Activated CD8-positive, alpha-beta memory T cell treated with anti-CD3 and anti-CD28 coated beads, Interleukin-2, amount 50 U/mL, for 48 hours (primary cell): ENCODE measurements around the gene ARHGEF4.

ENCODE experiments used
- DNase-seq: peaks from one replicate; pipeline ENCODE4 v3.0.0-alpha.2; 2020

The ARHGEF4 gene

DNA sequence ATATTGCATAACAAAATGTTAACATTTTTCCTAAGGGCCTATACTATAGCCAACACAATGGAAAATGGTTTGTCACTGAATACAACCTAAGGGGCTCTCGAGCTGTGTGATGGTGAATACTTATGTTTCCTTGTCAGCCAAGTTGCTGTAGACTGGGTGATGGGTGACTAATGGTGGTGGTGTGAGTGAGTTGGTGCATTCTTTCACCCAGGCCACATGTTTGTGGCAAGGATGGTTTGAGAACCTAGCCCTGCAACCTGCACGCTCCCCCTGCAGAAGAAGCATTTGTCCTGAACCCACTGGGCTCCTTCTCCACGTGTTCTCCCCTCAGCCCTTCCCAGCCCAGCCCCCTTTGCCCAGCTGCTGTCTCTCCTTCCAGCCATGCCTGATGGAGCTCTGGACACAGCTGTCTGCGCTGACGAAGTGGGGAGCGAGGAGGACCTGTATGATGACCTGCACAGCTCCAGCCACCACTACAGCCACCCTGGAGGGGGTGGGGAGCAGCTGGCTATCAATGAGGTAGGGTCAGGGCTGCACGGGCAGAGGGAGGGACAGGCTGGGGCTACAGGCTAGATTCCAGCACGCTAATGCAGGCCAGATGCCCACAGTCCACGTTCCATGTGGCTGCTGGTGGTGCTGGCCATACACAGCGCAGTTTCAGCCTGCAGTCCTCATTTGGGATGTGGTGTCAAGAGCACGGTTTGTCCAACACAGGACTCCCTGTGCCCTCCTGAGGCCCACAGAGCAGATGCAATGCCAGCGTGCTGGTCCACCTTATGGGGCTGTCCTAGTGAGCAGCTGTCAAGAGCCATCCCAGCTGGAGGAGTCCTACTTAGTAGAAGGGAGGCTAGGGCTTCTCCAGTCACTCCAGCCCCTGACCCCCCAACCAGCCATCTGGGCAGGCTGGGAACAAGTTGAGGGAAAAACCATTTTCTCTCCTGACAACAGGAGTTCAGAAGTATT, 191.1 kb downstream of the ARHGEF4 start:
- no peak for DNase-seq

DNA sequence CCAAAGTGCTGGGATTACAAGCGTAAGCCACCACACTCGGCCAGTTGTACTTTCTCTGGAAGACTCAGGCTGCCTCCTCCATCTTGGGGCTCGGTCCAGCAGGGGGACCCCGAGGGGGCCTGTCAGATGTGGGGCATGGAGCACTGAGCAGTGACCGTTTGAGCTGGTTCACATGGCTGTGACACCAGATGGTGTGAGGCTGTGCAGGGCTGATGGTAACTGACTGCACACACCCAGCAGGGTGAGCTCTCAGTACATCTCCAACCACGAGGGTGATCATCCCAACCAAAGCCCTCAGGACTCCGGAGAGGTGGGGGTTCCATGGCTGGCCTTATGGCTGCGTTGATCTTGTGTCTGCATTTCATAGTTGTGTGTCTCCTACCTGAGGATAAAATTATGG, 193.1 kb downstream of the ARHGEF4 start:
- no peak for DNase-seq

DNA sequence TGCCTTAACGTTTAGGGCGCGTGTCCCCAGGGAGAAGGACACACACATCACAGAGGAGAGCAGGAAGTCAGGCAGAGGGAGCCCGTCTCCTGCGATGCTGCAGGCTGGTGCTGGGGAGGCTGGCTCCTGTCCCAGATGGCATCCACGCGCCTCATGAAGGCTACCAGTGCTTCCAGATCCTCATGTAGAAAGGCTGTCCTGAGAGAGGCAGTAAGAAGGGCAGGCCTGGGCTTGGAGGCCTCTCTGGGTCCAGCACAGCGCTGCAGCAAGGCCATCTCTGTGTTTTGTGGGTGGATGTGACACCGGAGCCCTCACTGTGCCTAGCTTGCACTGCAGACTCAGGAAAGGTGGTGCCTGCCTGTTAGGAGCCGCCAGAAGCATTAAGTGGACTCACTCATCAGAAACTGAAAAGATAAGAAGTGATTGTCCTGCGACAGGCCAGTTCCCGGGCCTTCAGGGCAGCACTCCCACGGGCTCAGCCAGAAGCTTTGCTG, 193.8 kb downstream of the ARHGEF4 start:
- DNase-seq = no peak

DNA sequence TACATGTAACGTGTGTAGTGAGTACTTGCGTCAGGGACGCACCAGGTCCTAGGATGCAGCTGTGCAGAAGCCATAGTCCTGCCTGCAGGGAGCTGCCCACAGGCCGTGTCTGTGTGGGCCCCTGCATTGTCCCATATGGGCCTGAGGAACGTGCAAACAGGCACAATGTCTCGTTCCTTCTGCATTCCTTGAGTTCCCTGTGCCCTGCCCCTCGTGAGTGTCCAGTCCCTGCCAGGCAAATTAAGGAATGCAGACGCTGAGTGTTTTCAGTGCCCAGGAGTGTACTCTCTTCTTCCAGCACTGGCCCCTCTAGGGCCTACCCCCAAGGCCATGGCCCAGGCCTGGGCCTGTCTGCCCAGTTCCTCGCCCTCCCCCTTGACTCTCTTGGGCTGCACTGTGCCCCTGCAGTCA, 194.7 kb downstream of the ARHGEF4 start:
- no peak for DNase-seq

DNA sequence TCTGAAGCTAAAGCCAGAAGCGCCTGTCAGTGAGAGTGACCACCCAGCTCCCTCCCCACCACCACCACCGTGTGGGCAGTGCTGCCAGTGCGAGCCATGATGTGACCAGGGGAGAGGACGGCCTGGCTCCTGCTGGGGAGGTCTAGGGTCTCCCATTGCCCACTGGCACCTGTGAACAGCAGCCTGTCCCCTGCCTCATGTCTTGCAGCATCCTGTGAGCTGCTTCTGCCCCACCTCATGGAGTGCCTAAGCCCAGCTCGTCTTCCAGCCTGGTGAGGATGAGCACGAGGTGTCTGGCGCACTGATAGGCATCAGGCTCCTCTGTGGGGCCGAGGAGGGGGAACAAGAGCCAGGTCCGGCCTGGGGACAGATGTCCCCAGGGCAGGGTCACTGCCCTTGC, 195.2 kb downstream of the ARHGEF4 start:
- DNase-seq = no peak

DNA sequence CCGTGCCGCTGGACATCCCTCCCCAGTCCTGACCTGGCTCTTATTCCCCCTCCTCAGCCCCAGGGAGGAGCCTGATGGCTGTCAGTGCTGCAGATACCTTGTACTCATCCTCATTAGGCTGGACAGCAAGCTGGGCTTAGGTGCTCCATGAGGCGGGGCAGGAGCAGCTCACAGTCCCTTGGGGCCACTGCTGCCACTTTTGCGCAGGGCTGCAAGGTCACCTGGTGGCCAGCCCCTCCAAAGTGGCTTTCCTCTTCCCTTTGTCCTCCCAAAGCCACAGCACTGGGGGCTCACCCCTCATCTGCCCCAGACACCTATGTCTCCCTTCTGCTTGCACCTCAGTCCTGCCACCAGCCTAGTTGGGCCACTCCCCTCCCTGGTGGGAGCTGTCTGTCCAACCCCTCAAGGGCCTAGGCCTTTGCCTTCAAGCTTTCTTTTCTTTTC, 195.7 kb downstream of the ARHGEF4 start:
- no peak for DNase-seq

DNA sequence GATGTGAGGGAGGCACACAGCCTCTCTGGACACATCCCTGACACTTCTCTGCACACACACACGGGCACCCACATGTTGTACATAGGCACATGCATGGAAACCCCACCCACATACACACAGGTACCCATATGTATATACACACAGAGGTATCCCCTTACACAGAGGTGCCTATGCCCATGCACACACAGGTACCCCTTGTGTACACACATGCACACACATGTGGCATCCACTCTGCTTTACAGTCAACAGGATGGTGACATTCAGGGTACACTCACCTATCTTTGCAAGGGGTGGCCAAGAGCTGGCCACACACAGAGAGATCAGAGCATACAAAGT, 197.0 kb downstream of the ARHGEF4 start:
- DNase-seq = no peak

DNA sequence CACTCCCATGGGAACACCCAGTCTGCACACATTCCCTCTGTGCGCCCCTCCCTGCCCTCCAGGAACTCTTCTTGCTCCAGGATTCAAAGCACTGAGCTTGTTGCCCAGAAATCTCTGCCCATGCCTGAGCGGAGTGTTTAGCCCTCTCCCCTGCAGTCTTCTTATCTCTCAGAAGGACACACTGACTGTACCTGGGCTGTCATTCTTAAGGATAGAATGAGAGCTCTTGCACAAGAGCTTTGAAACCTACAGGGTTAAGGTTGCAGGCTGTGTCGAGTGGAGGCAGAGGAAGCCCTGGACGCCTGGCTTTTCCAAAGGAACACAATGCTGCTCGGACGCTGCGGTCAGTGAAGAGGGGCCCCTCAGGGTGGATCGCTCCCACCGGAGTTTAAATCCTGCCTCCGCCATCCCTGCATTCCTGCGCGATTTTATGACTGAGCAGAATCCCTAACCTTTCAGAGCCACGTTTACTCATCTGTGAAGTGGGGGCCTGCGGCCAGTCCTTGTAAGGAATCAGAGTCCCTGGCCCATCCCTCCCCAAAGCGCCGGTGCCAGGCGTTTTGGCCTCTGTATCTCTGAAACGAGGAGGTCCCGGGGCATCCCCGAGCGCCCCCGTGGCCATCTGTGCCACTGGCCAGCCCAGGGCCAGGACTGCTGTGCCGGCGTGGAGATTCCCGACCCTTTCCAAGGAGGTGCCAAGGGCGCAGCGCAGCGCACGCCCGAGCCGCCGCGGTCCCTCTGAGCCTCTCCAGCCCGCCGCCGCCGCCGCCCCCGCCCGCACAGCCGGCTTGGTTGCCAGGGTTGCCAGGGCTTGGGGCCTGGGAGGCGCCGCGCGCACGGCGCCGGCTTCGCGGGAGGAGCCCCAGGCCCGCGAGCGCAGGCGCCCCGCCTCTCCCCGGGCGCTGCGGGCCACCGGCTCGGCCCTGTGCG, 197.7 kb downstream of the ARHGEF4 start:
- DNase-seq = no peak

DNA sequence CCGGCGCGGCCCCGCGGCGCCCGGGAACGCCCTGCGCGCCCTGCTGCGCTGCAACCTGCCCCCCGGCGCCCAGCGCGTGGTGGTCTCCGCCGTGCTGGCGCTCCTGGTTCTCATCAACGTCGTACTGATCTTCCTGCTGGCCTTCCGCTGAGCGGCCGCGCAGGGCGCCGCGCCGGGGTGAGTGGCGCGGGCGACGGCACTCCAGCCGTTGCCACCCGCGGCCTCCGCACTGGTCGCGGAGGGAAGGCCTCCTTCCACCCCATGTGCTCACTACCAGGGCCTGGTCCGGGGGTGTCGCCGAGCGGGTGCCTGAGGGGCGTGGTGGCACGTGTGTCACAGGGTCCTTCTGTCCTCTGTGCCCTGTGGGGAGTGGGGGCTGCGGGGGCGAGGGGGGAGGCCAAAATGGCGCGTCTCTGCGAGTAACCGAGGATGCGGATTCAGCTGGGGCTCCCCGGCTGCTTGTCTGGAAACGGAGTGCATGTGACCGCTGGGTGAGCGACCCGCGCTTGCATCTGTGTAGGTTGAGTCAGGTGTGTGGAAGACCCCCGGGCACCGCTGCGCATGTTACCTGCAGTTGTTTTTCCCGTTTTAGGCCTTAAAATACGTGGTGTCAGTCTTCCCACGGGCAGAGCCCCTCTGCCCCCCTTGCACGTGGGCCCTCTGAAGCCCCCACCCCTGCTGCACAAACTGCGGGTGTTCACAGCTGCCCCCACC, 198.6 kb downstream of the ARHGEF4 start:
- DNase-seq = no peak

DNA sequence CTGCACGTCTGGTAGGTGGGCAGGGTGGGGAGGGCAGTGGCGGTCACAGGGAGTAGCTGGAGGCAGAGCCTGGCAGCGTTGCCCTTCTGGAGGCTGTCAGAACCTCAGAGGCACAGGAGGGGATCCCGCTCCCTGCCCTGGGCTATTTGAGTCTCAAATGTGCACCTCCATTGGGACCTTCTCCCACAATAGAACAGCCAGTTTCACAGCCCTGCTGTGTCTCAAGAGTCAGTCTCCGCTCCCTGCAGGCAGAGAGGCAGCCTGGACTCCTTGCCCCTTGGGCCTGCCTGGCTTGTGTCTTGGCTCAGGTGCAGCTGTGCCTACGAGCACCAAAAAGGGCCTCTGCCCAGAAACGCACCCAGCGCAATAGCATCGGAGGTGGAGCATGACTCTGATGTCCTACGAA, 199.1 kb downstream of the ARHGEF4 start:
- no peak for DNase-seq

DNA sequence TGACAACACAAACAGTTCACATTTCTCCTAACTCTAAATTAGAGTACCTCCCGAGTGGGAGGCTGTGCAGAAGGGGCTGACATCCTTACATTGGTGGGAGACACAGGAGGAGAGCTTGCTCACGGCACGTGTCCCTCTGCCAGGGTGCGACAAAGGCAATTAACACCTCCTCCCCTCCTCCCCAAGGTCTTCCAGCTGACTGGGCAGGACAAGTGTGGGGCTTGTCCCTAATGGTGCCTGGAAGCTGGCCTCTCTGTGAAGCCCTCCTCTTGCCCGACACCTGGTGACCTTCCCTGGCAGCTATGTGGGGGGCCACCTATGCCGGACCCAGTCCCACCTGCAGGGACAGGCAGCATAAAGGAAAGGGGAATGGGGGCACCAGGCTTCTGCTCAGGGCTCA, 199.6 kb downstream of the ARHGEF4 start:
- no peak for DNase-seq

DNA sequence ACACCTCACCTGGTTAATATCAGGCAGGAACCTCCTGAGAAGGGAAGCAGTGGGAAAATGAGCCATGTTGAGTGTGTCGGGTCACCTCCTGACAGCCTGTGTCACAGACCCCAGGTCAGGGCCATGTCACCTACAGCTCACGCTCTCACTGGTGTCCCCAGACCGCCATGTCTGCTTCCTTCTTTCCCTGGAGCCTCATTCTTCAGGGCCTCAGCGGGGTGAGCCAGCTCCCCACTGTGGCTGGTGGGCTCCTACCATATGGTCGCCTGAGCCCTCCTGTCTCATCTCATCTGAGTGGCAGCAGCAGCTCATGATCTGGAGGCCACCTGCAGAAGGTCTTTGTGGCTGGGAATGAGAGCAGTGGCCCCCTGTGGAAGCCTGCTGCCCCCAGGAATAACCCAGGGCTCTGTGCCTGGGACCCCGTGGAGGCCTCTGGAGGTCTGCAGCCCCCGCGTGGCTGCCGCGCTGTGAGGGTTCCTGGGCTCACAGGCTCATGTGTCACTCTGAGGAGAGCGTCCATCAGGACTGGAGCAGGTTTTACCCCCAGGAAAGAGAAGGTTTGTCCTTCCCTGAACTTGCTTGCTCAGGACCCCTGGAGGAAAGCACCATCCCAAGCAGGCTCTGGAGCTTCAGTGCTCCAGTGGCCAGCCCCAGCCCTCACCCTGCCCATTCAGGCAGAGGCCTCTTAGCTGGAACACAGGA, 200.1 kb downstream of the ARHGEF4 start:
- DNase-seq = no peak

DNA sequence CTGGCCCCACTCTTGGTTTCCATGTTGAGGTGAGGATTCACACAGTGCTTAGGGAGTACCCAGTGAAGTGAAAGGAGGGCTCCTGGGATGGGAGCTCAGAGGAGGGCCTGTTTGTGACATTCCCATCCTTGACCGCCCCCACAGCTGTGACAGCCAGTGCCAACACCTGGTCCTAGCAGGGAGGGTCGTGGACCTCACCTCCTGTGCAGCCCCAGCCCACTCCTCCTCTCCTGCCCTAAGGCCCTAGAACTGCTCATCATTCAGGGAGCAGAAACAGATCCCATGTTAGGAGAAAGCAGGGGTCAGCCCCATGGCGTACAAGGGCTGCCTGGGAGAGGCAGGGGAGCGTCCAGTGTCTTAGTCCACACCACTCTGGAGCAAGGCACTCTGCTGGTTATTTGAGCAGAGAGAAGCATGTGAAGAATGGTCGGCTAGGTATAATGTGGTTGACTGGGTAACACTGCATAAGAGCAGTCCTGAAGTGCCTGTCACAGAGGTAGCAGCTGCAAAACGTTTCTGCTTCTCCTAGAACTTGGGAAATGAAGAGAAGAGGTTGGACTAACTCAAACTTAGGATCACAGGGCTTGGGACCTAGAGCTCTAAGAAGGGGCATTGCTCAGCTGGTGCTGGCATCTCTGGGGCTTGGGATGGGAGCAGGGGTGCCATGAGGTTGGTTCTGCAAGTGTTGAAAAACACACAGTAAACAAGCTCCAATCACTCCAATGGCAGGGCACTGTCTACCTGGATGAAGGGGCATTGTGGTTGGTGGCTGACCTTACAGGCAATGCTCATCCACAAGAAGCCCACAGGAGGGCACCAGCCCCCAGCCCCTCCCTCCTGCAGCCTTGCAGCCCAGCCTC, 200.9 kb downstream of the ARHGEF4 start:
- DNase-seq = no peak

DNA sequence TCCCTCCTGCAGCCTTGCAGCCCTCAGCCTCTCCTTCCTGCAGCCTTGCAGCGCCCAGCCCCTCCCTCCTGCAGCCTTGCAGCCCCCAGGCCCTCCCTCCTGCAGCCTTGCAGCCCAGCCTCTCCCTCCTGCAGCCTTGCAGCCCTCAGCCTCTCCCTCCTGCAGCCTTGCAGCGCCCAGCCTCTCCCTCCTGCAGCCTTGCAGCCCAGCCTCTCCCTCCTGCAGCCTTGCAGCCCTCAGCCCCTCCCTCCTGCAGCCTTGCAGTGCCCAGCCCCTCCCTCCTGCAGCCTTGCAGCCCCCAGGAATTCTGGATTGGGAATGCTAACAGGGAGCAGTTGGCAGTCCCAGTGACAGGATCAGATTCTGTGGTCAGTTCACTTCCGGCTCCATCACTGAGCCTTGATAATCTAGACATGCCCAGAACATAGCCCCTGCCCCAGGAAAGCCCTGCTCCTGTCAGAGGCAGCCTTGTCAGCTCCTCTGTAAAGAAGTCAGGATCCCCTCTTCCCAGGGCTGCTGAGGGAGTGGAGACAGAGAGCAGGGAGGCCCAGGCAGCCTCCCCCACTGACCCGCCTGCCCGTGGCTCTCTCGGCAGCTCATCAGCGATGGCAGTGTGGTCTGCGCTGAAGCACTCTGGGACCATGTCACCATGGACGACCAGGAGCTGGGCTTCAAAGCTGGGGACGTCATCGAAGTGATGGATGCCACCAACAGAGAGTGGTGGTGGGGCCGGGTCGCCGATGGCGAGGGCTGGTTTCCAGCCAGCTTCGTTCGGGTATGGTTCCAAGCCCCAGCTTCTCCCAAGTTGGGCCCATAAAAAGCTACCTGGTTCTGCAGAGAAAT, 201.8 kb downstream of the ARHGEF4 start:
- DNase-seq = no peak

DNA sequence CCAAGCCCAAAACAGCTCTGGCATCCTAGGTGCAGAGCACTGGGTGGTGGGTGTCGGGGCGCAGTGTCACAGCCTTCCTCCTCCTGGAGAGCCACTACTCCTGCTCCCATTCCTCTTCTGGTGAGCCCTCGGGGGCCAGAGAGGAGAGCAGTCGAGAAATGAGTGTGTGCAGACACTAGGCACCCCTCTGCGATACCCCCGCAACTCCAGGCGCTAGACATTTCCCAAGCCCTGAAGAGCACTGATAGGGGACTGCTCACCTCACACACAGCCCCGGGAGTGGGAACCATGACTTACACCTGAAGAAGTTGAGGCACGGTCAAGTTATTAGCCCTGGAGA, 202.4 kb downstream of the ARHGEF4 start:
- no peak for DNase-seq

DNA sequence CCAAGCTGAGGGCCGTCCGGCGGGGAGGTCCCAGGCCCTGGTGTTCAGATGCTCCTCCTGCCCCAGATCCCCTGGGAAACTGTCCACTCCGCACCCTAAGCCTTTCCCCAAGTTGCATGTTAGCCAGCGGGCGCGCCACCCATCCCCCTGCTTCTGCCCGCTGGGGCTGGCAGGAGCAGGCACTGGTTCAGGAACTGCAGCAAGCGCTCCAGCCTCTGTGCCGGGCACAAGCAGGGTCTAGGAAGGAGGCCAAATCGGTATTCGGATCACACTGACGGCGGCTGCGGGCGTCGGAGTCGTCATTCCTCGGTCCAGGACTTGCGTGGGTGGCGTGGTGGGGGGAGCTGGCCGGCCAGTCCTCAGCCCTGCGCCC, 202.8 kb downstream of the ARHGEF4 start:
- no peak for DNase-seq

DNA sequence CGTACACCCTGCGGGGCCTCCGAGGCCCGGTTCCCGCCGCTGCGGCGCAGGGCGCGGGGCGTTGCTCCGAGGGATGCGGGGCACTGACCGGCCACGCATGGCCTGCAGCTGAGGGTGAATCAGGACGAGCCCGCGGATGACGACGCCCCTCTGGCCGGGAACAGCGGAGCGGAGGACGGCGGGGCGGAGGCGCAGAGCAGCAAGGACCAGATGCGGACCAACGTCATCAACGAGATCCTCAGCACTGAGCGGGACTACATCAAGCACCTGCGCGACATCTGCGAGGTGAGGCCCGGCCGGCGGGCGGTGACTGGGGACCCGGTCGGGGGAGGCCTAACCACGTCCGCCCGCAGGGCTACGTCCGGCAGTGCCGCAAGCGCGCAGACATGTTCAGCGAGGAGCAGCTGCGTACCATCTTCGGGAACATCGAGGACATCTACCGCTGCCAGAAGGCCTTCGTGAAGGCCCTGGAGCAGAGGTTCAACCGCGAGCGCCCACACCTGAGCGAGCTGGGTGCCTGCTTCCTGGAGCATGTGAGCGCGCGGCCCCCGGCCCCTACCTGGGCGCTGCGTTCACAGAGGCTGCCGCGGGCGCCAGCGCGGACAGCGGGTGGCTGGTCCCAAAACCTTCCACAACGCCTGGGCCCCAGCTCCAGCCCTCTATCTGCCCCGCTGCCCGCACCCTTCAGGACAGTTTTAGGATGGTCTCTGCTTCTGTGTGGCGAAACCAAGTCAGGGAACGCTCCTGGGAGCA, 203.4 kb downstream of the ARHGEF4 start:
- no peak for DNase-seq

DNA sequence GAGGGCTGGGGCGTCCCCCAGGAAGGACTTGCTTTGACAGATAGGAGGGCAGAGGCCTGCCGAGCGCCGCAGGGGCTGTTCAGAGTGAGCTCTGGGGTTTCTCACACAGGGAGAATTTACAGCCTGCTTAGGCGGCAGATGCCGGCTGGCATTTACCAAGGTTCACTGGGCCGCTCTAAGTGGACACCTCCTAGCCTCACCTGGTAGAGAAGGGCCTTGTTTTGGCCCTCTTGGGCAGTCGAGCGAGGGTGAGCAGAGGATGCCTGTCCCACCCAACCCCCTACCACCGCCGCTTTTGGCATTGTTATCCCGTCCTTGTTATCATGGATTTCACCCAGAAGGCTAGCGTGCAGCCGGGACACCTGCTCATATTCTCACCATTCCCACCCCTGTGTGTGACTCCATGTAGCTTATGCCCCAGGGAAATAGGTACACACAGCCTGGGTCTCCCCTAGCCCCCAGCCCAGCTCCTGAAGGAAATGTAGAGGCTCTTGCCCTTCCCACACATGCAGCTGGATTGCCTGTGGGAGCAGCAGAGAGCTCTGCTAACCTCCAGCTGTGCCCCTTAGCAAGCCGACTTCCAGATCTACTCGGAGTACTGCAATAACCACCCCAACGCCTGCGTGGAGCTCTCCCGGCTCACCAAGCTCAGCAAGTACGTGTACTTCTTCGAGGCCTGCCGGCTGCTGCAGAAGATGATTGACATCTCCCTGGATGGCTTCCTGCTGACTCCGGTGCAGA, 204.1 kb downstream of the ARHGEF4 start:
- DNase-seq = no peak
